ELF-1 (cell line): Measurements from ENCODE around the gene OTOG.

ENCODE experiments used
- DNase-seq: peaks from one replicate; pipeline ENCODE4 v3.0.0-alpha.2; 2016; ENCODE audit warnings: low read depth, low spot score

The OTOG gene

DNA sequence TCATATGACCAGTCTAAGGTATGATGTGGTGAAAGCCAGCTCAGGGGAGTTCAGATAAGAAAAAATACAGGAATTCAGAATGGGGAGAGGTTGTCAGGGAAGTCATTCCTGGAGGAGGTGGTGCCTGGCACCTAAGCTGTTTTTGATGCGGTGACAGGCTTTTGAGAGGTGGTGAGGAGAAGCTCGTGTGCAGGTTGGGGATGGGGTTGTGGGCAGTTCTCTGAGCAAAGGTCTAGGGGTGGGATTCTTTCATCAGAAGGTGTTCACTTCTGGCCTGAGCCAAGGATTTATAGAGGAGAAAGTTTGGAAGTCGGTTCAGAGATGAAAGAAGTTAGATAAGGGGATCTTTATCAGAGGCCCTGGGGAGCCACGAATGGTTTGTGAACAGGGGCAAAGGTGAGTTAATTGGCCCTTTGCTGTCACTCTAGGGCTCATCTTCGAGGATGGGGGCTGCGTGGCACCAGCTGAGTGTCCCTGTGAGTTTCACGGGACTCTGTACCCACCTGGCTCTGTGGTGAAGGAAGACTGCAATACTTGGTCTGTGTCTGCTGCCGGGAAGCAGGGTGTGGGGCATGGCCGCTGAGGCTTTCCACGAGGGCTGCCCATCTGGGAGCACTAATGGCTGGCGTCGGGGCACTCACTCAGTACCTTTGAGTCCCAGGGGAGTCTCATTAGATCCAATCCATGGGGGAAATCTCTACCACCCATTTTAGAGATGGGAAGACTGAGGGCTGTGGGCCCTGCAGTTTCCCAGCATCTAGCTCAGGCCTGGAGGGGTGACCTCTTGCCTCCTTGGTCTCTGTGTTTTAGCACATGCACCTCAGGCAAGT is 13.4 kb downstream of the OTOG start:
- no peak for DNase-seq

DNA sequence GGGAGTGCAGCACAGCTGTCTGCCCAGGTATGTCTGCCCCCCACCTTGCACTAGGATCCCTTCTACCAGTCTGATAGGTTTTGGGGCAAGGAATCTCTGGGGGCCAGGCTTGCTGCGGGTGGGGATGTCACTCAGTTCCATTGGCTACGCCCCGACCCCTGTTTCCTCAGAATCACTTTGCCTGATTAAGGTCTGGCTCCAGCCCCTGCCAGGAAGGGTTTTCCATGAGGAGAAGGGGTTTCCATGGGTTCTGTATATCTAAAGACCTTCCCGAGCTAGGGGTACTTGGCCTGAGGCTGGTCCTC is 14.0 kb downstream of the OTOG start:
- DNase-seq: no peak

DNA sequence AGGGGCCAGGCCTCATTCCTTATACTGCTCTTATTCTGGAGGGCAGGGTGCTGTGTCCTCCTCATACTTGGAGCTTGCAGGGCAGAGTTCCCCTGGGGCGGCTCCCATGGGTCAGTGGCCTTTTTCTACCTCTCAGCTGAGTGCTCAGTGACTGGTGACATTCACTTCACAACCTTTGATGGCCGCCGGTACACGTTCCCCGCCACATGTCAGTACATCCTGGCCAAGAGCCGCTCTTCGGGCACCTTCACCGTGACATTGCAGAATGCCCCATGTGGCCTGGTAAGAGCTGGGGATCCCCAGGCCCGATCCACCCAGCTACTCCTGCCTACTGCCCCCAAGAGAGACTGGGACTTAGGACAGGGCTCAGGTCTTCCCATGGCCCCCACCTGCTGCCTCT is 14.5 kb downstream of the OTOG start:
- no peak for DNase-seq

DNA sequence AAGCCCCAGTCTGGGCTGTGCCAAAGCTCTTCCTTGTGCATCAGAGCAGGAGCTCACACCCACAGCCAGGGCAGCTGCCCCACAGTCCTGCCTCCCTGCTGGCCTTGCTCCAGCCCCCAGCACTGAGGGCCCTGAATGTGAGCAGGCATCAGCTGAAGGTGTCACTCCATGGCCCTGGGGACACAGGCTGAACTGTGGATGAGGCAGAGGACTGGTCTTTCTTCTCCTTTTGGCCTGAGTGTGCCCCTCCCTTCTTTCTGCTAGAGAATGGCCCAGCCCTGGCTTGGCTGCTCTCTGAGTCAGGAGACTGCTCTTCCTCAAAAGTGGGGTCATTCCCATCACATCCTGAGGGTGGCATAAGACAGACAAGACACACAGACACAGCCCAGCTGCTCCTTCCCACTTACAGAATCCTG is 16.2 kb downstream of the OTOG start:
- DNase-seq: peak; percentile 28

DNA sequence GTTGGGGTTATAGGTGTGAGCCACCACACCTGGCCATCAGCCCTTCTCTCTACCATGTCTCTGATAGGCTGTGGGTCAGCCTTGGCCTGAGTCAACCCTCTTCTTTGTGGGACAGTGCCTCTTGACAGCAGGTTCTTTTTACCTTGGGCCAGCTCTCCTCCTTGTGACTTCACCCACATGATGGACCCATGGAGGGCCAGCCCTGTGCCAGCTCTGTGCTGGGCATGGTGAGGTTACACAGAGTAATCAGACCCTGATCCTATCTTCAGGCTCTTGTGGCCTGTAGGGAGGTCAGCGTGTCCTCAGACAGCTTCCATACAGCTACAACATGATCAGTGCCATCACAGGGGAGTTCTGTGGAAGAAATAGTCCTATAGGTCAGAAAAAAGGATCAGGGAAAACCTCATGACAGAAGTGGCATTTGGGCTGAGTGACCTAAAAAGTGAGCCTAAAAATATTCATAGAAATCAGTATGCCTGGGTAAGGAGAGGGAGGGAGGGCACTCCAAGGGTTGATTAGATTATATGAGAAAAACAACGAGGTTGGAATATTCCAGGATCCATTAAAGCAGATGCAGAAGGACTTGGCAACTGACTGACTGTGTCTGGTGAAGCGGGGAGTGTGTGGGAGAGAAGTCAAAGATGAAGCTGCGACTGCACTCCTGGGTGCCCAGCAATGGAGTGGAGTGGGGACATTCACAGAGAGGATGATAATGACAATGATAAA is 17.1 kb downstream of the OTOG start:
- DNase-seq: no peak

- DNase-seq: no peak
Measured at GRCh38 chr11:17564687-17565042, 17.6 kb downstream of the OTOG start.

DNA sequence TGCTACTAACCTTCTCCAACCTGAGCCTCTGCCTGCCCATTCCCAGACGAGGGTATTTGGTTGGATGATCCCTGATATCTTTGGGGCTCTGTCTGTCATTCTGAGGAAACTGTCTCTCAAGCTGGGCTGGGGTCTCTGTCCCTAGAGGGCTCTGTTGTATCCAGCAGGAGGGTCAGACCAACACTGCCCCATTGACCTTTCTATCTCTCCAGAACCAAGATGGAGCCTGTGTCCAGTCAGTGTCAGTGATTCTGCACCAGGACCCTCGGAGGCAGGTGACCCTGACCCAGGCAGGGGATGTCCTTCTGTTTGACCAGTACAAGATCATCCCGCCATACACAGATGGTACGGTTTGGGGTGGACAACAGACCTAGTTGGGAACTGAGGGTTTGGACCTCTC is 21.9 kb downstream of the OTOG start:
- no peak for DNase-seq

DNA sequence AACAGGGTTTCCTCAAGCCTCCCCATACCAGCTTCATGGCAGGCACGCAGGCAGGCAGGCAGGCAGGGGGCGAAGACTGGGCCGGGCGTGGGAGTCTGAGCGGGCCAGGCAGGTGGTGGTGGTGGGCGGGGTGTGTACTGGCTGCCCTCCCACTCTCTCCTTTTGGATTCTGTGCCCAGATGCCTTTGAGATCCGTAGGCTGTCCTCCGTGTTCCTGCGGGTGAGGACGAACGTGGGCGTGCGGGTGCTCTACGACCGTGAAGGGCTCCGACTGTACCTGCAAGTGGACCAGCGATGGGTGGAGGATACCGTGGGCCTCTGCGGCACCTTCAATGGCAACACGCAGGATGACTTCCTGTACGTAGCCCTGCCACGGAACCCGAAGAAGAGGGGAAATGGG is 23.0 kb downstream of the OTOG start:
- DNase-seq: no peak

GRCh38 chr11:17571431-17572358 is 24.6 kb downstream of the OTOG start:
- DNase-seq: no peak

DNA sequence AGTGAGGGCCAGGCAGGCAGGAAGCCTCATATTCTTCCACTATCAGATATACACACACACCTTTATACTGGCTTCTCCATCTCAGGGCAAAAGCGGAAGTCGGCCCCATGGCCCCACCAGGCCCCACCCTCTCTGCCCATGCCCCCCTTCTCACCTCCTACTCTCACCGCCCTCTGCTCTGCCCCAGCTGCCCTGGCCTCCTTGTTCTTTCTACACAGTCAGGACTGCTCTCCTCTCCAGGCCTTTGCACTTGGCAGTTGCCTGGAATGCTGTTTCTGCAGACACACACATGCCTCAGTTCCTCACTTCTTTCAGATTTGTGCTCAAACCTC is 25.3 kb downstream of the OTOG start:
- no peak for DNase-seq

- DNase-seq: no peak
Measured at GRCh38 chr11:17572791-17573460, 25.9 kb downstream of the OTOG start.

- DNase-seq: no peak
Measured at GRCh38 chr11:17573526-17573925, 26.5 kb downstream of the OTOG start.

DNA sequence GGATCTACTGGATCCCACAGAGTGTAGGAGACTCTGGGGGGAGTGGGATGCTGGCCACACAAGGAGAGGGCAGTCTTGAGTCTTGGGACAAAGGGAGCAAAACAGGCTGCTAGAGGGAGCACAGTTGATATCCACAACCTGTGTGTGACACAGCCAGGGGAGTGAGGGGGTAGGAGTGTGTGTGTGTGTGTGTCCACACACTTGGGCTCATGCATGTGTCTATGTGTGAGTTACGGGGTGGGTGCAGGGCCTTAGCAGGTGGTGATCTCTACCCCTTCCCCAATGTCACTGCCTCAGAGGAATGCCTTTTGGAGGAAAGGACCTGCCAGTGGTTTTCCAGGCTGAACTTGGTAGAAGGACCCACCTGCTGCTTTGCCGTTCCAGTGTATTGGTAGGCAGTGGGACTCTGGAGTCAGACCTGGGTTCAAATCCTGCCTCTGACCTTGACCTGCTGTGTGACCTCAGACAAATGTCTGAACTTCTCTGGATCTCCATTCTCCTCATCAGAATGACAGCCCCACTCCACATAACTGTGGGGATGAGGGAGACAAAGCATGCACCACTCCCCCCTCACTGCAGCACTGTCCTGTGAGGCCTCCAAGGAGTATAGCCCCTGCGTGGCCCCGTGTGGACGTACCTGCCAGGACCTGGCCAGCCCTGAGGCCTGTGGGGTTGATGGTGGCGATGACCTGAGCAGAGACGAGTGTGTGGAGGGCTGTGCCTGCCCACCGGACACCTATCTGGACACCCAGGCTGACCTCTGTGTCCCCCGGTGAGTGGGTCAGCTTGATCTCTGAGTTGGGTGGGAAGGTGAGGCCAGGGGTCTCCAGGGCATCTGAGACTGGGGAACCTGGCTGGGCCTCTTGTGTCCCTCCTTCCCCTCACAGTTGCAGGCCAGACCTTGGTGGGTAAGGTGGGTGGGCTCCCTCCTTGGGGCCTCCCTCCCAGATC is 27.4 kb downstream of the OTOG start:
- no peak for DNase-seq

GRCh38 chr11:17575431-17576425 is 28.7 kb downstream of the OTOG start:
- DNase-seq: no peak

DNA sequence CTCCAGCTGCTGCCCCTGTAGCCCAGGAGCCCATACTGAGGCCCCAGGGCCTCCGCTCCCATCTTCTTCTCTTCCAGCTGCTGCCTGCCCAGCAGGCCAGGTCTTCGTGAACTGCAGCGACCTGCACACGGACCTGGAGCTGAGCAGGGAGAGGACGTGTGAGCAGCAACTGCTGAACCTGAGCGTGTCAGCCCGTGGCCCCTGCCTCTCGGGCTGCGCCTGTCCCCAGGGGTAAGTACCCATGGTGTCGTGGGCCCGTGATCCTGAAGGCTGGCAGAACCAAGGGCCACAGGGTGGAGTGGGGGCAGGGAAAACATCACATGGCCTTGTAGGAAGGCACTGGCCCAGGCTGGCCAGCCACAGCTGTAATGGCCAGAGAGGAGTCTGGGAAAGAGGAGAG is 31.2 kb downstream of the OTOG start:
- no peak for DNase-seq

GRCh38 chr11:17578958-17579357 is 31.9 kb downstream of the OTOG start:
- DNase-seq: no peak

- no peak for DNase-seq
Measured at GRCh38 chr11:17579451-17579850, 32.4 kb downstream of the OTOG start.

DNA sequence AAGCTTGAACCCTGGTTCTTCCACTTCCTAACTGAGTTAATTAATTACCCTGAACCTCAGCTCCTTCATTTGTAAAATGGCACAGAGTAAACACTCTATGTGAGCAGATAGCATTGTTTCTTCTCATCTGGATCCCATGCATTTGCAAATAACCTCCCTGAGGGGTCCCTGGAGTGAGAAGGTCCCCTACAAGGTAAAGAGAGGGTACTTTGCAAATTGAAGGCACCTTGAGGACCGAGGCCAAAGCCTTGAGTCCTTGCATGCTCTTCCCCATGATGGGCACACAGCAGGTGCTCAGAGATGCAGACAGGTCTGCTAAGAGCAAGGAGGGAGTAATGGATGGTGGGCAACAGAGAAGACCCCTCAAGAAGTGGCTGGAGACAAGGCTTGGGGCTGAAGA is 33.2 kb downstream of the OTOG start:
- no peak for DNase-seq

DNA sequence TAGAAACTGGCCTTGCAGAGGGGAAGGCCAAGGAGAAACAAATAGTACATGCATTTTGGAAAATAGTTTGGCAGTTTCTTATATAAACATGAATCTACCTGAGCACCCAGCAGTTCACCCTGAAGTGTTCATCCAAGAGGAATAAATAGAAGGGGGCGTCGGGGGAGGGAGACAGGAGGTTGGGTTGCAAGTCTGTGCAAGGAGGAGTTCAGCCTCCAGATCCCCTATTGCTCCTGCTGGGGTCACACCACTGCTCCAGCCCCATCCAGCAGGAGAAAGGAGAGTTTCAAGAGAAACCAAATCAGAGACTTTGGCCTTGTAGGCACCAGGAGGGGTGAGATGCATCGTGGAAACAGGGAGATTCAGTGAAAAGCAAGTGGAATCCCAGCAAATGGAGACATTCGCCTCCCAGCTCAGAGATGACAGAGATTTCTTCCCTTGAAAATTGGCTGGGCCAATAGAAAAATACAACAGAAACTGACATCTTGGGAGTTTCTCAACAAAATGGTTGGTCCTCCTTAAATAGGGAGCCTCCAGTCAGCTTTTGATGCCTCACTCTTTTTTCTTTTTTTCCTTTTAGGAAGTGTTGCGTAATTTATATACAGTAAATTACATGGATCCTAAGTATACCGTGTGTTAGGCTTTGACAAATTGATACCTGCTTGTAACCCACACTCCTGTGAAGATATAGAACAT is 34.1 kb downstream of the OTOG start:
- no peak for DNase-seq
